Stomach (tissue), 9 donors: ENCODE data around the gene CEP57L1. TPM values are rescaled to one million over a fixed set of nuclear protein-coding genes. Genes with fewer than 3 reads are reported as not detected.

Source experiments
- DNase-seq, 2 donors: peaks; one replicate each; pipeline versions ENCODE4 v3.0.0 to v3.0.0-alpha.2; 2013 to 2019
- H3K27ac ChIP-seq, 5 donors: fragments of 200-600 bp in 4 of 5; sonication (generic) in 4 of 5; one replicate each; pipeline ENCODE4 v1.5.1; 2013 to 2019; ENCODE audit warnings: mild to moderate bottlenecking in 1 of 5, moderate library complexity in 1 of 5
- H3K27me3 ChIP-seq, 3 donors: fragments of 200-600 bp; sonication (generic); one replicate each; pipeline ENCODE4 v1.5.1; 2017 to 2019; ENCODE audit warnings: mixed run types in 1 of 3
- H3K36me3 ChIP-seq, 4 donors: fragments of 200-600 bp; sonication (generic); 1 replicate in 3 of 4; 2 replicates in 1 of 4; pipeline ENCODE4 v1.5.1; 2016 to 2019
- H3K4me1 ChIP-seq, 4 donors: fragments of 200-600 bp; sonication (generic); one replicate each; pipeline ENCODE4 v1.5.1; 2016 to 2019
- H3K4me3 ChIP-seq, 4 donors: fragments of 200-600 bp; sonication (generic) in 3 of 4; one replicate each; pipeline ENCODE4 v1.5.1; 2016 to 2019; ENCODE audit warnings: mild to moderate bottlenecking in 1 of 4
- H3K9me3 ChIP-seq, 4 donors: fragments of 200-600 bp; sonication (generic); one replicate each; pipeline ENCODE4 v1.5.1; 2016 to 2019
- EP300 ChIP-seq: sonication (generic); formaldehyde crosslinking; IDR thresholded peaks from one replicate; pipeline ENCODE4 v1.6.1; 2017; ENCODE audit warnings: antibody characterized with exemption
- POLR2A ChIP-seq, 4 donors: fragments of 450-650 bp; IDR thresholded peaks; one replicate each; pipeline ENCODE4 v1.6.1; 2016; ENCODE audit warnings: antibody characterized with exemption in 4 of 4, control low read depth in 2 of 4, mild to moderate bottlenecking in 1 of 4, moderate library complexity in 1 of 4
- POLR2AphosphoS5 ChIP-seq, 3 donors: sonication (generic); formaldehyde crosslinking; IDR thresholded peaks; one replicate each; pipeline ENCODE4 v1.6.1; 2016; ENCODE audit warnings: antibody characterized with exemption in 3 of 3
- WGBS, 5 donors: extraction: QIAGEN DNeasy Blood & Tissue Kit in 3 of 5; methylation state at CpG; one replicate each; pipeline versions ENCODE4 v1.1.5 to v1.1.7; 2013 to 2018; 5-methylcytosine and 5-hydroxymethylcytosine counted together
- intact Hi-C: fragments of 100-400 bp; cut with DNase I; formaldehyde crosslinking; loops from one replicate; pipeline ENCODE4 v1.15.1; 2023; ENCODE audit warnings: low total_unique reads
- polyA plus RNA-seq, 3 donors: library from polyadenylated mRNA; stranded (reverse); fragments of 200-250 nt; gene quantifications; one replicate each; pipeline ENCODE4 v1.2.3, GENCODE V29; 2013
- total RNA-seq, 5 donors: library from RNA; depleted of rRNA; stranded (reverse); fragments of >200 nt; gene quantifications; one replicate each; pipeline versions ENCODE4 v1.1.0 to v1.2.3, GENCODE V29; 2014 to 2016
- TF ChIP-seq, protein P1 (sequence below), 7 experiments: fragments of 450-650 bp in 4 of 7; fragments of 200-600 bp in 3 of 7; sonication (generic) in 3 of 7; IDR thresholded peaks; one replicate each; pipeline ENCODE4 v1.5.1; 2016 to 2019; ENCODE audit warnings: antibody characterized with exemption in 7 of 7, control low read depth in 2 of 7, mild to moderate bottlenecking in 1 of 7
- donor health status: healthy with polysubstance abuse.
- donor health status: Bipolar disorder and iron deficiency.
- donor health status: healthy.

CEP57L1 gene
- total and polyA plus RNA-seq, 8 donors = 4.5 to 63.6 (median 13.8) TPM; not detected in 1

DNA sequence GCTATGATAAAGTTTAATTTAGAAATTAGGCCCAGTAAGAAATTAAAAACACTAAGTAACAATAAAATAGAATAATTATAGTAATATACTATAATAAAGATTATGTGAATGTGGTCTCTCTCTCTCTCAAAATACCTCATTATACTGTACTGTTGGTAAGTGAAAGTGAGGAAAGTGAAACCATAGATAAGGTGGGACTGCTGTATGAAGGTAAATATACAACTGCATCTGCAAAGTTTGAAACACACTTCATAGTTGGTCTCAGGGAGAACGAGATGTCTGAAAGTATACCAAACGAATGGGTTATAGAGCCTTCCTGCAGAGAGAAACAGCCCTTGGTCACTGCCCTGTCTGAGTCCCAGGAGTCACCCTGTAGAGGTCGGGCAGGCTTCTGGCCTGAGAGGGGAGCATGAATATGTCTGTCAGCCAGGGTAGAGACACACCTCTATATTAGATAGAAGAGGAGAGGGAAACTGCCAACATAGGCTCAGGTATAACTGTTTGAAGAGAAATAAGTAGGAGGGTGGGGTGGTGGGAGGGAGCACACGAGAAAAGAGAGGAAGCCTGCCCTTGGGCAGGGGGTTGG, 32.4 kb upstream of the CEP57L1 start:
- Histone ChIP-seq H3K27ac (peak overlapping the region; percentile 27 to 92 (median 64)), H3K4me3 (no peak overlapping the region), H3K9me3 (no peaks in the 10 kb centered on the region), H3K36me3 (no peaks in the 10 kb centered on the region), H3K4me1 (peaks cover 20 to 73% (median 38%) of the 10 kb centered on the region in 4 donors), H3K27me3 (no peaks in the 10 kb centered on the region)
- WGBS, 5 donors = 30 to 57% (median 45%) methylated on average over 4 of the region's 4 CpGs
- TF ChIP-seq POLR2A (IDR thresholded peaks at IDR 0.05) = no peak
- TF ChIP-seq, protein P1, sequence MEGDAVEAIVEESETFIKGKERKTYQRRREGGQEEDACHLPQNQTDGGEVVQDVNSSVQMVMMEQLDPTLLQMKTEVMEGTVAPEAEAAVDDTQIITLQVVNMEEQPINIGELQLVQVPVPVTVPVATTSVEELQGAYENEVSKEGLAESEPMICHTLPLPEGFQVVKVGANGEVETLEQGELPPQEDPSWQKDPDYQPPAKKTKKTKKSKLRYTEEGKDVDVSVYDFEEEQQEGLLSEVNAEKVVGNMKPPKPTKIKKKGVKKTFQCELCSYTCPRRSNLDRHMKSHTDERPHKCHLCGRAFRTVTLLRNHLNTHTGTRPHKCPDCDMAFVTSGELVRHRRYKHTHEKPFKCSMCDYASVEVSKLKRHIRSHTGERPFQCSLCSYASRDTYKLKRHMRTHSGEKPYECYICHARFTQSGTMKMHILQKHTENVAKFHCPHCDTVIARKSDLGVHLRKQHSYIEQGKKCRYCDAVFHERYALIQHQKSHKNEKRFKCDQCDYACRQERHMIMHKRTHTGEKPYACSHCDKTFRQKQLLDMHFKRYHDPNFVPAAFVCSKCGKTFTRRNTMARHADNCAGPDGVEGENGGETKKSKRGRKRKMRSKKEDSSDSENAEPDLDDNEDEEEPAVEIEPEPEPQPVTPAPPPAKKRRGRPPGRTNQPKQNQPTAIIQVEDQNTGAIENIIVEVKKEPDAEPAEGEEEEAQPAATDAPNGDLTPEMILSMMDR (IDR thresholded peaks at IDR 0.05) = no peak
- TF ChIP-seq EP300 = no peak
- no peak for TF ChIP-seq POLR2AphosphoS5 (IDR thresholded peaks at IDR 0.05)
- intact Hi-C loops = loop anchor here (10.0 kb wide), 1 partner anchor 58 kb away; no protein-coding TSS in a partner anchor
- DNase-seq = peak in 1 of 2 donors; percentile 66

DNA sequence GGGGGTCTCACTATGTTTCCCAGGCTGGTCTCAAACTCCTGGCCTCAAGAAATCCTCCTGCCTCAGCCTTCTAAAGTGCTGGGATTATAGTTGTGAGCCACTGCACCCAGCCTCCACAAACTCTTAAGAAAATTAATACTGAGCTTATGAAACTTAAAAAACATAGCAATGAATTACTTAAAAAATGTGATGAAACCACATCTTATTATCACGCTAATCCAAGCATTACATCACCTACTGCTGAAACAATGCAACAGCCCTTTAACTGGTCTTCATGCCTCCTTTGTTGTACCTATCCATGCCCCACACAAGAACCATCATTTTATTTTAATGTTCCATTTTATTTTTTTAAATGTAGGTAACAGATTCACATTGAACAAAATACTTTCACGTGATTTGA, 25.6 kb upstream of the CEP57L1 start:
- Histone ChIP-seq H3K36me3 (no peaks in the 10 kb centered on the region), H3K4me3 (no peak overlapping the region), H3K4me1 (peaks cover 4 to 62% (median 33%) of the 10 kb centered on the region in 4 donors), H3K27me3 (no peaks in the 10 kb centered on the region), H3K9me3 (no peaks in the 10 kb centered on the region), H3K27ac (peak overlapping the region in 1 of 5 donors; percentile 40)
- intact Hi-C loops = loop anchor here (10.0 kb wide), 2 partner anchors 65 to 525 kb away; no protein-coding TSS in a partner anchor
- no peak for TF ChIP-seq POLR2AphosphoS5 (IDR thresholded peaks at IDR 0.05)
- TF ChIP-seq, protein P1 (IDR thresholded peaks at IDR 0.05) = no peak
- no peak for TF ChIP-seq POLR2A (IDR thresholded peaks at IDR 0.05)
- TF ChIP-seq EP300 = no peak
- no peak for DNase-seq
- 88 to 95% (median 90%) methylated on average over 2 of the region's 2 CpGs for WGBS, 5 donors

DNA sequence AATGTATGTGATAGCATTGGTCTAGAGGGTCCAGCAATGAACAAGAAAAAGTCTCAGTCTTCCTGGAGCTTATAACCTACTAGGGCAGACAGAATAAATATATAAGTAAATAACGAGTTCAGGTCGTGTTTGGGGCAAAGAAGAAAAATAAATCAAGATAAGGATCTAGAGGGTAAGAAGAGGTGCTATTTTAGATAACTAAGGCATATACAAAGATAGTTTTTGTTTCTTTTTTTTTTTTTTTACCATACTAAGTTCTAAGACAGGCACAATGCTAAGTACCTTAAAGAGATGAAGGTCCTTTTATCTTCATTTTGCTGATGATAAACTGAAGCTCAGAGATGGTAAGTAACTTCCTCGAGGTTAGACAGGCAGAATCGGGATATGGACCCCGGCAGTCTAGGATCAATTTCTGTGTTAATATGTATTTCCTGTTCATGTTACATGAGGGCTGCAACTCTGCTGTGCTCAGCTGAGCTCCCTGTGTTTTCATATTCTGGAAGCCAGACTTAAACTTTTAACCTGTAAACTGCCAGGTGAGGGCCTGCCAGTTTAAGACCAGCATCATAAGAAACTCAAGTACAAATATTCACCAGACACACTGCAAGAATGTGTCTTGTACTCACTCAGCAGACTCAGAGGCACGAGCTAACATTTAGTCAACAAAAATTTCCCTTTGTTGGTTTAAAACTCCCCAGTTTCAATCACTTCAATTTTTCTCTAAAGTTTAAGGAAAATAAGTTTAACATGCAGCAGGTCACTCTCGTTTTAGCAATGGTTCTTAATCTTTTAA, 24.0 kb upstream of the CEP57L1 start:
- peak overlapping the region in 3 of 5 donors; percentile 17 to 44 (median 33) for H3K27ac ChIP-seq
- 10 to 28% (median 16%) methylated on average over 7 of the region's 7 CpGs for WGBS, 5 donors
- H3K4me3 ChIP-seq = no peak overlapping the region

DNA sequence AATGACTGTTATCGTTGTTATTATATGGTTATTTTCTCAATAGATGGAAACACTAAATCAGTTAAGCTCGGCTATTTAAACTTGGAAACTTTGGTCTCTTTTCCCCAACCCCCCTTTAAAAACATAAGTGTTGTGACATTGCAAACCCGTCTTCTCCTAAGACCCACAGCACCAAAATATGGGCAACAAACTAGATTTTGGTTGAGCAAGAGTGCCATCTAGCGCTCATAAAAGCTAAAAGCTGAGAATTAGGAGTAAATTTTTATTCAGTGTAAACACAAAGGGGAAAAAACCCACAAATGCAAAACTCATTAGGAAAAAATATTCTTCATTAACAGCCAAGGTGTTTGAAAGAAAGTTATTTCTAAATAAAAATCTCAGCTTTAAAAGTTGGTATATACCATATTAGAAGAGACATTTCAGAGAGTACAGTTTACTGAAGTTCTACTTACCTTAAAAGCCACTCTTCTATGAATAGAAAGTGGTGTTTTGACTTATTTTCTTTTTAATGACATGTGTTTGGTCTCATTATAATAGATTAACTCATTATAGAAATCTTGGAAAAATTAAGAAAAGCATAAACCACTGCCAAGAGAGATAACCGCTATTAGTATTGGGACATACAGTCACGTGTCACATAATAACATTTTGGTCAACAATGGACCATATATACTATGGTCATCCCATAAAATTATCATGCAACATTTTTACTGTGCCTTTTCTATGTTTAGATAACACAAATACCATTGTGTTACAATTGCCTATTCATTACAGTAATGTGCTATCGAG, 21.8 kb upstream of the CEP57L1 start:
- TF ChIP-seq POLR2AphosphoS5 (IDR thresholded peaks at IDR 0.05) (peak in 2 of 3 donors; percentile 22 to 31), POLR2A (IDR thresholded peaks at IDR 0.05) (no peak), EP300 (no peak)
- TF ChIP-seq, protein P1 (IDR thresholded peaks at IDR 0.05) = peak in 5 of 7 experiments; percentile 25 to 59 (median 55)
- Histone ChIP-seq H3K36me3 (no peaks in the 10 kb centered on the region), H3K4me1 (peaks cover 4 to 35% (median 26%) of the 10 kb centered on the region in 4 donors), H3K27me3 (no peaks in the 10 kb centered on the region), H3K9me3 (no peaks in the 10 kb centered on the region), H3K27ac (no peak overlapping the region), H3K4me3 (no peak overlapping the region)
- intact Hi-C loops = loop anchor here (10.0 kb wide), 1 partner anchor 529 kb away; no protein-coding TSS in a partner anchor
- 39 to 45% (median 42%) methylated on average over 7 of the region's 7 CpGs for WGBS, 5 donors
- DNase-seq = peak in 1 of 2 donors; percentile 88

More for the DNA sequence above, 24.0 kb upstream of the CEP57L1 start:
- intact Hi-C loops = loop anchor here (10.0 kb wide), 1 partner anchor 527 kb away; no protein-coding TSS in a partner anchor
- no peak for DNase-seq
- Histone ChIP-seq H3K27me3 (no peaks in the 10 kb centered on the region), H3K36me3 (no peaks in the 10 kb centered on the region), H3K4me1 (peaks cover 4 to 54% (median 32%) of the 10 kb centered on the region in 4 donors), H3K9me3 (no peaks in the 10 kb centered on the region)
- no peak for TF ChIP-seq EP300
